Right hindlimb (tissue), 1 donor: ENCODE measurements around the gene CABCOCO1.

Source experiments
- DNase-seq: peaks from one replicate; pipeline ENCODE4 v3.0.0-alpha.2; 2018

The CABCOCO1 gene

DNA sequence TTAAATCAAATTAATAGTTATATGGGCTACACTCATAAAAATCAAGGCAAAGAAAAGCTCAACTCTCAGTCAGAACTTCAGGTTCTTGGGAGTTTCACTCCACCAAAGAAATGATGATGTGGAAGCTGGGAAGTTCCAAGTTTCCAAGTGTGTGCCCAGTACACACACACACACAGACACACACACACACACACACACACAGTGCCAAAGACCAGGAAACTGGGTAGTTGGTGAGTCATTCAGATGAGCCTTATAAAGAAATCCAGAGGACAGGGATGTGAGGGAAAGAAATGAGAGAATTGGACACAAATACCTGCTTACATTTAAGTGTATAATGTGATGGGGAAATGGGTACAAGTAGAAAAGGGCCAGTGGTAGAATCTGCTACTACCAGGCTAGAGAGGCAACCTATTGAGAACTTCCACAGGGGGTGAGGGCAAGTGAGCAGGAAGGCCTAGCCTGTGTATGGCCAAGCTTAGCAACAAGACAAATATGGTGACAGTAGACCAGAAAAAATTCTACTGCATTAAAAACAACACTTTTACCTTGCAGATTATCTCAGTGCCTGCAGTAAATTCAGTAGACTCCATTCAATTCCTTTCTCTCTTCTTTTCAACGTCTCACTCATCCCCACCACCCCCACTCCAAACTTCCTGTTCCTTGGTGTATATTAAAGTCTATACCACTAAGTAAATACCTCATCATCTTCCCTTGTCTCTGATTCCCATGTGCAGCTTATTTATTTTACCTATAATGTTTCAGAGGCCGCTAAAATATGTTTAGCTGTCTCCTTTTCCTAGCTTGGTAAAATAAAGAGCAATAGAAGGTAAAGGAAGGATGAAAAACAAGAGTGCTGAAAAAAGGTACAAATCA is 95.0 kb downstream of the CABCOCO1 start:
- DNase-seq = no peak

GRCh38 chr10:61758433-61758832 is 95.7 kb downstream of the CABCOCO1 start:
- DNase-seq = no peak

DNA sequence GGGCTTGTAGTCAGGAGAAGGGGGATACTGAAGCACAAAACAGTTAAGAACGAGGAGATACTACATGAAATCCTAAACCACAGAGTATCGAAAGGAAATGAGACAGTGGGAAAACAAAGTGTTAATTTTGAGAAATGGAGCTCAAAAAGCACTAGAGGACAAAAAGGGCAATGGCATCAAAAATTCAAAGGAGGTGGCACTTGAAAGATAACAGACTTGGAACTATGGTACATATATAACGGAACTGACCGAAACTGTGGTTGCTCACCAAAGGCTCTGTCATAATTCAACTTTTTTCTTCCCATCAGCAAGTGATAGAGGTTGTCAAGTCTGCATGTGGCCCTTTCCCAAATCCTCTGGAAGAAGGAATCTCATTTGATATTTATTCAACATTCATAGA is 97.0 kb downstream of the CABCOCO1 start:
- no peak for DNase-seq

- DNase-seq = no peak
These were observed 98.5 kb downstream of the CABCOCO1 start for GRCh38 chr10:61760943-61761824.

GRCh38 chr10:61761825-61762217 is 99.1 kb downstream of the CABCOCO1 start:
- no peak for DNase-seq

DNA sequence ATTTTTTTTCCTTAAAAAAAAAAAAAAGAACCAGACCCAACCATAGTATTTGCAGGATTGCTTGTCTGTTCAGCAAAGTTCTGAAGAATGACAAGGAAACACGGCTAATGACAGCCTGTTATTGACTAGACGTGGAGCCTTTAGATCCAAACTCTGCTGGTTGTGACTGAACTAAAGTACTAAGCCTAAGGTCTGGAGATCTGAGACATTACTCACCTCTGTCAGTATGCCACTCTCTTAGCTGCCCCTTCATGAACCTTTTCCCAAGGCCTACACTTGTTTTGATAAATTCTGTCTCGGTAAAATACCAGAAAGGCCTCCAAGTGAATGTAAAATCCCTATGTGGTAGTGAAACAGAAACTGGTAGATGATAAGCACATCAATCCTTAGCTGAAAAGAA is 101.0 kb downstream of the CABCOCO1 start:
- no peak for DNase-seq

- DNase-seq = no peak
These were observed 101.8 kb downstream of the CABCOCO1 start for GRCh38 chr10:61764486-61764885.

- DNase-seq = no peak
These were observed 102.7 kb downstream of the CABCOCO1 start for GRCh38 chr10:61765176-61766087.

- no peak for DNase-seq
These were observed 104.2 kb downstream of the CABCOCO1 start for GRCh38 chr10:61766927-61767326.

DNA sequence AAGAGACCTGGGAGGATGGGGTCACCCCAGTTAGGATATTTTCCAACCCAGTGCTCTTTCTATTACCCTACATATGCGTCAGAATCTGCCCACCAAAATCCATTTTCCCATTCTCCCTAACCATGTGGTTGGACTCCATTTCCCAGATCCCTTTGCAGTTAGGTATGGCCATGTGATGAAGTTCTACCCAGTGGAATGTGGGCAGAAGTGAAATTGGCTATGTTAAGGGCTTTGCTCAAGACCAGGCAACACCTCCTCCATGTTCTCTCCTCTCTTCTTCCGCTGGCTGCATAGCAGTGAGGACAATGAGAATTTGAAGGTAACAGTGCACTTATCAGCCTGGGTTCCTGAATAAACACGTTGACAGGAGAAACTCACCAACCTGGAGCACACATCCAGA is 111.3 kb downstream of the CABCOCO1 start:
- no peak for DNase-seq

DNA sequence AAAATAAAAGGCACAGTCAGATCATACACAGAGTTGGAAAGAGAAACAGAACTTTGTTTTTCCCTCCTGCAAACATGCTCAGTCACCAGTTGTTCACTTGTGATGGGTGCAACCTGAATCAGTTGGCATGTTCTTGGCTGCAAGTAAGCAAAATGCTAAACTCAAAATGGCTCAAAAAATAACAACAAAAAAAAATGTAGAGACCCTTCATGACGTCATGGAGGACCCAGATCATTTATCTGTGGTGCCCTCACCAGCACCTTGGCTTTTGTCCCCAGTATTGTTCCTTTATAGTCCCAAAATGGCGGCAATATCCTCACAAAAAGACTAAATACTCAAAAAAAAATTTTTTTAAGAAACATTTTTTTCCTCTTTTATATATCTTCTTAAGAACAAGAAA is 112.4 kb downstream of the CABCOCO1 start:
- no peak for DNase-seq

DNA sequence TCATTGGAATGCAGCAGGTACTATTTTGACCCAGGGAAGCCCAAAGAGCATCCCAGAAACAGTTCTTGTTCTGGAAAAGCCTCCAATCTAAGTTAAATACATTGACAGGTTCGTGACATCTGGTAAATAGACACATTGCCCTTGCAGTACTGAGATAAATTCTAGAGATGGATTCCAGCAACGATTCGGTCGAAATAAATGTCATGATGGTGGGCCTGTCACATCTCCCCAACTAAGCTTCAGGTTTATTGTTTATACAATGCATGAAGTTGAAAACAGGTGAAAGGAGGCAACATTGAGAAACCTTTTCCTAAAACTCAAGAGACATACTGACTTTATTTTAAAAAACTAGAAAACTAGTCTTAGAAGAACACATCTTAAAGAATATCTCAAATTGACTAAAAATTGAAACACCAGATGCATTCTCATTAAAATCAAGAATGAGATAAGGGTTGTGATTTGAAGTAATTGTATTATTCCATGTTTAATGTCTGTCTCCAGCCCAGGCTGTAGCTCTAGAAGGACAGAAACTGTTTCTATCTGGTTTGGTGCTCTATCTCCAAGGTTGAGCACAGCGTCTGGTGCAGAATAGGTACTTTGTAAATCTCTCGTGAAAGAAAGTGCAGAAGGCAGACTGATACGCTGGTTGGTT is 114.0 kb downstream of the CABCOCO1 start:
- no peak for DNase-seq

GRCh38 chr10:61778137-61778536 is 115.4 kb downstream of the CABCOCO1 start:
- no peak for DNase-seq

GRCh38 chr10:61779276-61779675 is 116.5 kb downstream of the CABCOCO1 start:
- no peak for DNase-seq

GRCh38 chr10:61779950-61780659 is 117.4 kb downstream of the CABCOCO1 start:
- DNase-seq = peak; percentile 75

DNA sequence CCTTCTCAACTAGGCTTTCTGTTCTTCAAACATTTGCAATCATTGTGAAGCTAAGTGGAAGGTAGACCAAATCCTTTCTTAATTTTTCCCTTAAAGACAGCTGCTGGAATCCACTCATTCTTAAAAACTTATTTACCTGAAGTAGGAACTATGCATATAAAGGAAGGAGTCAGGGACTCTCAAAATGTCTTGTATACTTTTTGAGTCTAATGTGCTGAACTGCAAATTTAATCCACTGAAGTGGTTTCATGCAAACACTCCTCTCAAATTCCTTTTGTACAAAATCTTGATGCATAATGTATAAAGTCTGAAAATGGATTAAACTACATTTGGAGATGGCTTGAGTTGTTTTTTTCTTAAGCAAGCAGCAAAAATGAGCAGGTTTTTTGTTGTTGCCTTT is 118.0 kb downstream of the CABCOCO1 start:
- no peak for DNase-seq

DNA sequence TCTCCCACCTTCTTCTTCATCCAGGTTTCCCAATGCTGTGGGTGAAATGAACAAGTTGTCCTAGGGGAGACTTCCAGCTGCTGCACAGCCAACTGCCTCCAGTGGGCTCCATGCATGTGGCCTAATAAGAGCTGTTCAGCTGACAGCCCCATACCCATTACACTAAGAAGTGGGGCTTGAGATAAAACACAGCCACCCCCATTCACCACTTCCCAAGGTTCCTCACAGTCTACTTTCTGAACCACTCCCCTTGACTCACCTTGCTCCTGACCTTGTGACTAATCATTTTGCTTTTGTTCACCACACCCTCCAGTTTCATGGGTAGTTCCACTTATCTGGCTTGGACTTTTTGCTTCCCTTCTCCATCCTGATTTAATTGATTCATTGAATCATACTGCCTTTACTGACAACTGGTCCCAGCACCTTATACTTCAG is 119.3 kb downstream of the CABCOCO1 start:
- DNase-seq = no peak

- DNase-seq = no peak
These were observed 121.8 kb downstream of the CABCOCO1 start for GRCh38 chr10:61784354-61785133.

DNA sequence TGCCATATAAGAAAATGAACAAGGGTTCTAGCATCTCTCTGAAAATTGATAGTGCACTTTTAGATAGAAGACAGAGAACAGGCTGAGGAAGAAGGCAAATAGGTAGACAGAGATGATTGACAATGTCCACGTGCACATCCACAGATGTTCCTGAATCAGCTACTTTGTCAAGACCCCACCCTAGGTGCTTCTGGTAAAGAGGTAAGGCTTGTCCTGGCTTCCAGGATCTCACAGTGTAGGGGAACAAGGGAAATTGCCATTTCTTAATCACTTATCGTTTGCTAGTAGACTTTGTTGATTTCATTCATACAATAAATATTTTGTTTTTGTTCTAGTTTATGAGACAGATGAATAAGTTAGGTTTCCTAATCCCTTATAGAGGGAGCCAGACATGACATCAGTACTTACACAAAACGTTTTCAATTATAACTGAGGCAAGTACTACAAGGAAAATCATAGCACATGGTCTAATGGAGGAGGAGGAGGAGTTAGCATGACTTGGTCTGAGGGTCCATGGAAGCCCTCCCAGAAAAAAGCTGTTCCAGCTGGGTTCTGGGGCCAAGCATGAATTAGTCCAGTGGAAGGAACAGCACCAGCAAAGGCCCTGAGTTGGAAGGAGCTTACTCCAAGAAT is 122.9 kb downstream of the CABCOCO1 start:
- no peak for DNase-seq

DNA sequence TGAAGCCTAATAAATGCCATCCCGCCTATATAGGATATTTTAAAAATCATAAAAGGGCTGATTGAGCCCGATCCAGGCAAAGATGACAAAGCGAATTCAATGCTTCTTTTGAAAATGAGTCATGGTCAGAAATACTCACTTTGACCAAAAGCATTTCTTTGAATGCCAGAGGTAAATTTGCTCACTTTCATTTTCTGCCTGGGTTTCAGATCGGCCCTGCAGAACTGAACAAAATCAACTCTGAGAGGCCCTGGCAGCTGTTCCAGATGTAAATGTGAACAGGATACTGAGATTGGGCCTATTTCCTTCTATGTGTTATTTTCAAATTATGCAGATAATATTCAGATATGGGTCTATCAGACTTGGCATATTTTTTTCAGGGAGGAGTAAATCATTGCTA is 124.0 kb downstream of the CABCOCO1 start:
- DNase-seq = no peak
